GM21786 (cell line): Measurements from ENCODE around the gene PRR16.

Experiments
- ATAC-seq: cut with Tn5 transposase; IDR thresholded peaks from one replicate; pipeline ENCODE4 v1.9.1; 2021; ENCODE audit not compliant: unreplicated experiment

The PRR16 gene

DNA sequence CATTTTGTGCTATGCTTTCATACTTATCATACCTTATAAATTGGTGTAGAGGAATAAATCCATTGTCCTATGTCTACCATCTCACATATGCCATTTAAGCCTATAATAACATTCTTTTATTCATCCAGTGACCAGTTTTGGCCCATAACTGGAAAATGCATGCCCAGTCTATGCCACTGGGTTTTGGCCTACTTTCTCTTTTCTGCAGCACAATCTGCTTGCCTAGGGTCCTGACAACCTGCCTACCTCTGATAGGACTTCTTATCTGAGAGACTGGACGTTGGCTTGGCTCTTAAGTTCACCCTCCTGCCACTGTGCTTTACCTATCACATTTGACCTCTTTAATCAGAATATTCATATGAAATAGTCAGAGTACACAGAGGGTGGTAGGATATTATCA lies 103.0 kb downstream of the PRR16 start:
- ATAC-seq = no peak

DNA sequence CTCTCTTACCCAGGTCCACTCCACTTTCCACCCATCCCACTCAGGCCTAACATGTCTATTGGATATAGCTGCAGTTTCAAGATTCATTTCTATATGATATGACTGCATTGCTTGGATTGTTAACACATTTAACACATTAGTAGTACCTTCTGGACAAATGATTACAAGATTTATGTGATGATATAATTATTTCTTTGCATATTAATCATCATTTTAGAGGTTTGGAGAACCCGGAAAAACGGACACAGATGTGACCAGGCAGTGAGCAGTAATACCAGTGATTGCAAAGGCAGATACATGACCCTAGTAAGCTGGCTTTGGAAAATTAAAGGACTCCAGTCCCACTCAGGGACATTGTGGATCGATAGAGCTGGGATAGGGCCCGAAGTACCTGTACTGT lies 103.8 kb downstream of the PRR16 start:
- ATAC-seq = no peak

DNA sequence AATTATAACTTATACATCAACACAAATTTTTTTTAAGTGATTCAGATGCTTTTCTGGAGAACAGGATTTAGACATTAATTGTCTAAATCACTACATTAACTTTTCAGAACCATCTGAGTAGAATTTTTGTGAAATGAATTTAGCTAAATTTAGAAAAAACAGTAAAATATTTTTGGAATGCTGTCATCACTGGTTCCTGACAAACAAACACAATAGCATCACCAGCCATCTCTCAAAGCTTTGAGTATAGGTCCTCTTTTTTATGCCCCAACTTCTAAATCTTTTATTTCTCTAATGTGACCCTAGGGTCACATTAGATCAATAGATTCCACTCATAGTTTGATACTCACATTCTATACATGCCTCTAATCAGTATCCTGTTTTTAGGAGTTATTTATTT lies 104.6 kb downstream of the PRR16 start:
- no peak for ATAC-seq

DNA sequence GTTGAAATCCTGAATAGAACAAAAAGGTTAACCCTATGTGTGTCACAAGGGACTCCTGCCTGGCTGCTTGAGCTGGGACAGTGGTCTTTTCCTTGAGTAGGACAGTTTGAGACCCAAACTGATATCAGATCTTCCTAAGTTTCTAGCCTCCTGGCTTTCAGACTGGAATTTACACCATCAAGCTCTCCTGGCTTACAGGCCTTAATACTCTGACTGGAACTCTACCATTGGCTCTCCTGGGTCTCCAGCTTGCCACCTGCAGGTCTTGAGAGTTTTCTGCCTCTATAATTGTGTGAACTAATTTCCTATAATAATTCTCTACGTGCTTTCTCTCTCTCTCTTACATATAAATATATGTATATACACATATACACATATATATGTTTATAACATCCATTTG lies 112.5 kb downstream of the PRR16 start:
- no peak for ATAC-seq

DNA sequence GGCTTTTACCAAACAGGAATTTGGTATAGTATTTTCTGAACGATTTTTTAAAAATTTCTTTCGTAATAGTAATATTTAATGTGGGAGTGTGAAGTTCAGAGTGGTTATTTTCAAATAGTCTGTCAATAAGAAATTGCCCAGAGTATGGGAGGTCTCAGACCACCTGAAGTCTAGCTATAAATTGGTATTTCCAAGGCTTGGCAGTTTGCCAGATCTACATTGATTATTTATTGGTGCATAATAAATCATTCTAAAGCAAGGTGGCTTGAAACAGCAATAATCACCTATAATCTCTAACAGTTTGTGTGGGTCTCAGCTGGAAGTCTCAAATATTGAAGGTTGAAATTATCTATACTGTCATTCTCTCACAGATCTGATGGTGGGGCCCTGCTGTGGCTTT lies 118.5 kb downstream of the PRR16 start:
- ATAC-seq = no peak

DNA sequence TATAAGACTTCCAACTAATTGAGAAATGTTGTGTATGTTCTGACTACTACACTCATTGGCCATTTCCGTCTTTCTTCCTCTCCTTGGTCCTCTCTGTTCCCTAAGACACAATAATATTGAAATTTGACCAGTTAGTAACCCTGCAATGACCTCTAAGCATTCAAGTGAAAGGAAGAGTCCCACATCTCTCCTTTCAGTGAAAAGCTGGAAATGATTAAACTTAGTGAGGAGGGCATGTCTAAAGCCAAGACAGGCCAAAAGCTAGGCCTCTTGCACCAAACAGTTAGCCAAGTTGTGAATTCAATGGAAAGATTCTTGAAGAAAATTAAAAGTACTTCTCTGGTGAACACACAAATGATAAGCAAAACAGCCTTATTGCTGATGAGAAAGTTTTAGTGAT lies 122.5 kb downstream of the PRR16 start:
- no peak for ATAC-seq

DNA sequence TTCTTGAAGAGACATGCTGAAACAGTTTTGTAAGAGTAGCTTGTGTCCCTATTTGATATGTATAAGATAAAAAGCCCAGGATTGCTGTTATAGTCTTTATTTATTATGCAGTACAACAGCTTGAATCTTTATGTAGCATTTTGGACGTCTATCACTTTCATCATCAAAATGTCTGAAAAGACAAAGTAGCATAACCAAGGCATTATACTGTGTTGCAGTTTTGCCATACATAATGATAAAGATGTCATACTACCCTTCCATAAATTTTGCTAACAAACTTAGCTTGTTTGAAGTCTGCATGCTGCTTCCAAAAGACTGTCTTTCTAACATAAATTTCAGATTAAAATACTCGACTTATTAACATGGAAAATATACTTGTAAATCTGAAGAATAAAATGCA lies 127.8 kb downstream of the PRR16 start:
- ATAC-seq = no peak

DNA sequence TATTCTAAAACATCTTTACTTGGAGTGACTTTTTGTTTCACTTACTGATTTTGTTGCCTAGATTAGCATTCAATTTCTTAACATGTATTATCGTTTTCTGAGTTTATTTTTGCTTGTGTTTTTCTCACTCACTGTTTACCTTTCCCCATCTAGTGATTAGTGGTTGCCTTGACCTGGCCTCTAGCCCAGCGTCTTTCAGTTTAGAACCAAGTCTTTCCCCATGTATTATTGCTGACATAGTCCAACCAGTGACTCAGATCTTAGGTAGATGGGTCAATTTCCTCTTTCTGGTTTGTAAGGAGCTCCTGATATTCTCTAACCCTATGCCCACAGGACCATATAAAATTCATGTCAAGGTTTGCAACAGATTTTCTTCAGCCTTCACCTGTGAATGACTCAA lies 135.5 kb downstream of the PRR16 start:
- ATAC-seq = no peak

DNA sequence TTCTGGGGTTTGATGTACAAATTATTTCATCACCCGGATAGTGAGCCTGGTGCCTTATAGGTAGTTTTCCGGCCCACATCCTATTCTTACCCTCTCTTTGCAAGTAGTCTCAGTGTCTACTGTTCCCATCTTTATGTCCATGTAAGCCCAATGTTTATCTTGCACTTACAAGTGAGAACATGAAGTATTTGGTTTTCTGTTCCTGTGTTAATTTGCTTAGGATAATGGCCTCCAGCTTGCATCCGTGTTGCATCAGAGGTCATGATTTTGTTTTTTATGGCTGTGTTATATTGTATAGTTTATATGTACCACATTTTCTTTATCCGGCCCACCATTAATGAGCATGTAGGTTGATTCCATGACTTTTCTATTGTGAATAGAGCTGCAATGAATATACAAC lies 136.5 kb downstream of the PRR16 start:
- no peak for ATAC-seq

DNA sequence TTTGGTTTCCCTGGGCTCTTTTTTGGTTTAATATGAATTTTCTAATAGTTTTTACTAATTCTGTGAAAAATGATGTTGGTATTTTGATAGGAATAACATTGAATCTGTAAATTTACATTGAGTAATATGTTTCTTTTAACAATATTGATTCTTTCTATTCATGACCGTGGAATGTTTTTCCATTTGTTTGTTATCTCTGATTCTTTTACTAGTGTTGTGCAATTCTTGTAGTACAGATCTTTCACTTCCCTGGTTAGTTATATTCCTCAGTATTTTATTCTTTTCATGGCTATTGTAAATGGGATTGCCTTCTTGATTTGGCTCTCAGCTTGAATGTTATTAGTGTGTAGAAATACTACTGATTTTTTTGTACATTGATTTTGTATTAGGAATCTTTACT lies 137.9 kb downstream of the PRR16 start:
- no peak for ATAC-seq

DNA sequence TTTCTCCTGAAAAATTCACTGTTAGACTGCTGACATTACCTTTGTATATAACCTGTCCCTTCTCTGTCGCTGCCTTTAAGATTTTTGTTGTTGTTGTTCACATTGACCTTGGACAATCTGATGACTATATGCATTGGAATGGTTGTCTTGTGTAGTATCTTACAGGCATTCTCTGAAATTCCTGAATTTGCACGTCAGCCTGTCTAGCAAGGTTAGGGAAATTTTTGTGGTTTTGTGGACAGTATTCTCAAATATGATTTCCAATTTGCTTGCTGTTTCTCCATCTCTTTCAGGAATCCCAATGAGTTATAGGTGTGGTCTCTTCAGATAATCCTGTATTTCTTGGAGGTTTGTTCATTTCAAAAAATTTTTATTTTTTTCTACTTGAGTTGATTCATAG lies 140.8 kb downstream of the PRR16 start:
- no peak for ATAC-seq

DNA sequence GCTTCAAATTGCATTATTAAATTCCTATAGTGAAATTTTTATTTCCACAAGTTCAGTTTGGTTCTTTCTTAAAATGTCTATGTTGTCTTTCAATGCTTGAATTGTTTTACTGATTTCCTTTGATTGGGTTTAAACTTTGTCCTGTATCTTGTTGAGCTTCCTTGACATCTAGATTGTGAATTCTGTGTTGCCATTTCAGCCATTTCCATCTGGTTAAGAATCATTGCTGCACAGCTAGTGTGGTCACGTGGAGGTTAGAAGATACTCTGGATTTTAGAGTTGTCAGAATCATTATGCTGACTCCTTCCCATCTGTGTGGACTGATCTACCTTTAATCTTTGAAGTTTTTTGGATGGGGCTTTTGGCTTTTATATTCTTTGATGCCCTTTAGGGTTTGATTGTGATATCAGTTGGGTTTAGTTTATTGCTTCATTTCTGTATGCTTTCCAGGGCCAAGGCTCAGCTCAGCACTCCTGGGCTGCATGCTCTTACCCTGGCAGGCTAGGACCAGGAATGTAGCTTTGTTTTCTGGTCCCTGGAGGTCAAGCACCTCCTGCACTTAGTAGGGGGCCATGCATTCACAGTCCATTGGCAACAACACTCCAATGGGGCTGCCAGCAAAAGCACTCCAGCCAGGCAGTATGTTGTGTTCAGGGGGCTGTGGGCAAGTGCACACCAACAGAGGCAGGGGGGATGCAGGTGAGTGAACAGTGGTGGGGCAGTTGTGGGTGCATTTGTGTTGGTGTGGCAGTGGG lies 141.4 kb downstream of the PRR16 start:
- no peak for ATAC-seq

DNA sequence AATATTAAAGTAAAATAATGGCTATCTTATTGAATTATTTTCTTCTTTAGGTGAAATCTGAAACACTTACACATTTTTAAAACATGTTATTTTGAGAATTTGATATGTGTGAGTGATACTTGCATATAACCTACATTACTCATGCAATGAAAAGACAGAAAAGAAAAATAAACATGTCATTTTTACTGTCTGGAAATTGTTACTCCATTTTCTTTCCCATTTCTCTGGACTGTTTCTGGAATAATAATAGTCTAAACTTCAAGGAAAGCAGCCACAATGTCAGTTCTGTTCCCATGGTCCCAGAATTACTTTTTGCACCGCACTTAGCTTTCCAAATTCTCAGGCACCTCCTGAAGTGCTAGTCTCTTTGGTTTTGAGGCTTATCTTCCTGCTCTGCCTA lies 145.5 kb downstream of the PRR16 start:
- no peak for ATAC-seq

DNA sequence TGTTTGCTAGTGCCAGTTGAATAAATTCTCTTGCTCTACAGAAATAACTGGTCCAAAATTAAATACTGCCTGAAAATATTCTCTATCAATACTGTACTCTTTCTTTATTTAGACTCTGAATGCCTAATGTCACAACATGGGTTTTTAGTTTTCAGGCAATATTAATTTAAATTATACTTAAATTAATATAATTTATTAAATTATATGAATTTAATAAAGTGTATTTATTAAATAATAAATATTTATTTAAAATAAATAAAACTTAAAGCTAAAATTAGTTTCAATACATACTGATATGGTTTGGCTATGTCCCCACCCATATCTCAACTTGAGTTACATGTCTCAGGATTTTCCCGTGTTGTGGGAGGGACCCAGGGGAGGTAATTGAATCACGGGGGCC lies 146.0 kb downstream of the PRR16 start:
- no peak for ATAC-seq

DNA sequence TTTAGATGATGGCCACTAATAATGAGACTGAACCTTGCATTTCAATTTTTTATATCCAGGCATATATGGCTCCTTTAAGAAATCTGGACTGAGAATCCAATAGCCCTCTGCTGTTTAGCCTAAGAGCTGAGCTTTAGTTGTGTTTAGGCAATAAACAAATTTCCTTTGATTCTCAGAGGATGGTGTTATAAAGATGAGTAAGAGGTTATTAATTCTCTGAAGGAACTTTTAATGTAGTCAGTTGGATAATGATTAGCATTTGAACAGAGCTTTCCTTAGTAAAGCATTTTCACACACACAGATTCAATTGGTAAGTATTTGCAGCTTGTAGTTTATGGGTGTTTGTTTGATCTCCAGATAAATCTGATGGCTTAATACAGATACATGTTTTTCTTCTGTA lies 149.6 kb downstream of the PRR16 start:
- ATAC-seq = no peak

DNA sequence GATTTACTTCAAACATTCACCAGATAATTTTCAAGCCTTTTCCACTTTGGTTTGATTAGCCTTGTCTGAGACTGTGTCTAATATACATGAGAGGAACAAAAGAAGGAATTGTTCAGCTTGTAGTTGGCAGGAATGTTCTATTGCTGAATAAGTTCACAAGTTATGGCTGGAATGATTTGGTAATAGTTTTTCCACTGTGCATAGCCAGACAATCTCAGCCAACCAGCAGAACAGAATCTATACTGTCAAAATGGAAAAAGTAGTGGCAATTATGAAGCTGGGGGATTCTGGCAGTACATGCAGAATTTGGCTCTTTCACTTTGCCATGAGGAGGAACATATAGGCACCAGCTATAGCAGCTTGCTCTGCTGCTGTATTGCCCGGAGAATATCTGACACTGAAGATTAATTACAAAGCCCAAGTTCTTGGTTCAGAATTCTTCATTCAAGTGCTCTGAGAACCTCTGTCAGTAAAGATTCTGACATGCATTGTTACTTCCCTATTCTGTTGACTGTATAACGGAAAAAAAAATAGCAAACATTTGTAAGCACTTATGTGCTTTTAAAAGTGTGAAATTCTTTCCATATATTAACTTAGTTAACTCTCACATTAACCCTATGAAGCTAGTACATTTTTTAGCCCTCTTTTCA lies 150.6 kb downstream of the PRR16 start:
- no peak for ATAC-seq

DNA sequence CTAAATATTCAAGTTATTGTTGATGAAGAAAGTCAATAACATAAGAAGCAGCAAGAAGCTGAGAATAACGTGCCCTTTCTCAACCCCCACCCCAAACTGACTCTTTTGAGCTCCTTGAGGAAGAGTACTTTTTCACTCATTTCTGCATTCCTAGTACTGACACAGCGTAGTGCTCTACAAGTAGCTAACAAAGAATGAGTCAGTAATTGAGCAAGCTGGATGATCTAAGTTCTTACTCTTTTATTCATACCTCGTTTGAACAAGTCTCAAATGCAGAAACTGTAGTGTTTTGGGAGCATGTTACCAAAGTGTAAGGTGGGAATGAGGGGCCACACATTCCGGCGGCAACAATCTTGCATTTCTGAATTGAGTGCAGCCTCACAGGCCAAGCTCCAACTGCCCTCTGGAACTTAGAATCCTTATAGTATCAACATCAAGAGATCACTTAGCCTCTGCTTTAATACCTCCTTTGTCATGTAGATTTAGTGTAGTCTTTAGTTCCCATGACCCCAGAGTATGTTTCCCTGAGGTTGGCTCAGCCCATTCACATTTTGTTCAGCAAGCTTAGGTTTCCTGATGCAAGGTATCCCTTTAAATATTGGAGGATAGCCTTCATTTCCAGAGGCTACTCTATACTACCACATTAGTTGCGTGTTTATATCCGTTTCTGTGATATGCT lies 152.0 kb downstream of the PRR16 start:
- ATAC-seq = no peak

DNA sequence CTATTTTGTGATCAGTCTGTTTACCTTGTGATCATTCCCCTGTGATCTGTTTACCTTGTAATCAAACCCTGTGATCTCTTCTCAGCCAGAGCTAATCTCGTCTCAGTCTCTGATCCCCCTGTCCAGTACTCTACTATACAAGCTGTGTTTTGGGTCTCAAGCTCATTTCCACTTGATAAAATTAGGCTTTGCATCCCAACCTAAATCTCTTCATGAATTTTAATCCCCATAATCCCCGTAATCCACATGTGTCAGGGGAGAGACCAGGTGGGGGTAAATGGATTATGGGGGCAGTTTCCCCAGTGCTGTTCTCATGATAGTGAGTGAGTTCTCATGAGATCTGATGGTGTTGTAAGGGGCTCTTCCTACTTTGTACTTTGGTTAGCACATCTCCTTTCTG lies 157.2 kb downstream of the PRR16 start:
- ATAC-seq = no peak

DNA sequence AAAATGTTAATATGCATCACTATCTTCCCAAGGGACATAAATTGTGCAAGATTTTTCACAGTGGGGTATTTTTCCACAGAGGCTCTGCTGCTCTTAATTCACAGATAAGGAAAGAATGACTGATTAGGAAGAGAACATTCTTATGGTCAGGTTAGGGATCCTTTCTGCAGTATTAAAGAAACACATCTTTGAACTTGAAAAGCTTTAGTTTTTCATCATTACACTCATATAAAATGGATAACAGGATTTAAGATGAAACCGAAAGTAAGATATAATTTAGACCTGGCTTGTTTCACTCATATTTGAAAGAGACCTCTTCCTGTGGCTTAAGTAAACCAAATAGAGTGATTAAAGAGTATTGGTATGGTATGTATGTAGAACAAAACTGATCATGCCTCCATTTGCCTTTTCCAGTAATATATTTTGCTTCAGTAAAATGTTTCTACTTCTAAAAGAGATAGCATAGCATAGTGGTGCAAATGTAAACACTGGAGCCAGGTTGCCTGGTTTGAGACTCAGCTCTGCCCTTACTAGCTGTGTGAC lies 160.0 kb downstream of the PRR16 start:
- no peak for ATAC-seq

DNA sequence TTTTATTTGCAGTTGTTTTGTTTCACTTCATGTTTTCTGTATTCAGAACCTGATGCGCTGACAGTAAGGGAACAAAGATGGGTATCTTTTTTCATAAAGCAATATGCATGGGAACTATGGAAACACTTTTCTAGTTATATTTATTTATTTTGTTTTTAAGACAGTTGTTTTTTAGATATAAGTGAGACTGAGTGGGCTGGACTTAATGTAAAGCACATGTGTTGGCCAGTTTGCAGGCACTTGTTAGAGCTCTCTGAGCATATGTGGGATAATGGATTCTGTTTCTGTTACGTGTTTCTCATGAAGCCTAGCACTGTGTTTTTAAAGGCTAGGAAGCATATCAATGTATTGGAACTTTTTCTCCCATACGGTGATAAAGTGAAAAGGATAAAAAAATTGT lies 164.1 kb downstream of the PRR16 start:
- ATAC-seq = no peak

DNA sequence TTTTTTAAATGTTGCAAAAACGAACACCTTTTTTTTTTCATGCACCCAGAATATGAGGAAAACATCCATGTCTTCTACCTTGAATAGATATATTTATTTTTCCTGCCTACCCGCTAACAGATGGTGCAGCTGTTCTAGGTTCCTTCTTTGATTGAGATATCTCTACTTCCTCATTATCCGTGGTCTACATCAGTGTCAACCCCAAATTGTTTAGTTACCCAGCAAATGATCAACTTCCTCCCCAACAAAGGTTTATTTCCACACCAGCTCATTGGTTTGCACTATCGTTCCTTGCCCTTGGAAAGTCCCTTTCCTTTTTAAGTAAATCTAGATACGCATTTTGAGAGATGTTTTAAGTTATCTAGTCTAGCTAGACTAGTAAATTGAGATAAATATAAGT lies 166.4 kb downstream of the PRR16 start:
- ATAC-seq = no peak

DNA sequence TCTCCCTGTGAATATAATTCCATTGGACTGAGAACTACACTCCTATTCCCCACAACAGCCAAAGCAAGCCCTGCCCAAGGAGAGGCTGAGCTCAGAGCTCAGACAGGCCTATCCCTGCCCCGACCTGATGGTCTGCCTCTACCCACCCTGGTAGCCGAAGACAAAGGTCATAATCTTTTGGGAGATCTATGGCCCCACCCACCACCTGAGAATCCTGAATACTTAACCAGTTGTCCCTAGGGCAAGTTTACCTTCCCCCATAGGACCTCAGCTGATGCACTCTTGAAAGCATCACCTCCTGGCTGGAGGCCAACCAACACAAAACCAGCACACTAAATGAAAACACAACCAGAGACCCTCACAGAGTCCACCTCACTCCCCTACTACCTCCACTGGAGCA lies 167.5 kb downstream of the PRR16 start:
- no peak for ATAC-seq
